Dermis microvascular lymphatic vessel endothelial cell (primary cell): ENCODE data around the gene TCN2. TPM values are rescaled to one million over a fixed set of nuclear protein-coding genes. Genes with fewer than 3 reads are reported as not detected.
A peak's percentile ranks its signal among the peaks of the same experiment; 100 is the strongest.
"Not testable (repeated sequence)": the region's sequence is repeated elsewhere in the genome, so short reads cannot be mapped to it uniquely, and the experiment has no call there.

Experiments used
- DNase-seq, 2 donors: peaks; one replicate each; pipeline versions ENCODE4 v3.0.0 to v3.0.0-alpha.2; 2010; ENCODE audit warnings: low read depth in 2 of 2
- total RNA-seq: library from RNA; depleted of rRNA; stranded (reverse); fragments of >200 nt; gene quantifications from 2 replicates; pipeline ENCODE4 v1.2.1, GENCODE V29; 2014

Gene TCN2
- total RNA-seq, 1 donor from 2014 or later, result 29.5 TPM

- DNase-seq, result no peak
Measured at GRCh38 chr22:30643055-30643875, 36.3 kb downstream of the TCN2 start.

GRCh38 chr22:30646518-30647160, 39.7 kb downstream of the TCN2 start:
- DNase-seq, result no peak

GRCh38 chr22:30647536-30647935, 40.6 kb downstream of the TCN2 start:
- no peak for DNase-seq

GRCh38 chr22:30648825-30649224, 41.9 kb downstream of the TCN2 start:
- no peak for DNase-seq

GRCh38 chr22:30649430-30650007, 42.5 kb downstream of the TCN2 start:
- DNase-seq, result peak; percentile 50 to 93

GRCh38 chr22:30650508-30651116, 43.6 kb downstream of the TCN2 start:
- DNase-seq, result peak in 1 of 2 donors; percentile 41

GRCh38 chr22:30652852-30653251, 45.9 kb downstream of the TCN2 start:
- DNase-seq, result no peak

GRCh38 chr22:30654361-30654760, 47.4 kb downstream of the TCN2 start:
- DNase-seq, result no peak

- DNase-seq, result no peak
Measured at GRCh38 chr22:30655532-30655931, 48.6 kb downstream of the TCN2 start.

- DNase-seq, result no peak
Measured at GRCh38 chr22:30662040-30662439, 55.1 kb downstream of the TCN2 start.

GRCh38 chr22:30664798-30665197, 57.8 kb downstream of the TCN2 start:
- DNase-seq, result no peak

- no peak for DNase-seq
Measured at GRCh38 chr22:30665266-30665665, 58.3 kb downstream of the TCN2 start.

GRCh38 chr22:30665786-30666185, 58.8 kb downstream of the TCN2 start:
- no peak for DNase-seq

- DNase-seq, result peak in 1 of 2 donors; percentile 15
Measured at GRCh38 chr22:30667107-30667493, 60.1 kb downstream of the TCN2 start.

GRCh38 chr22:30667494-30668385, 60.8 kb downstream of the TCN2 start, which contains the start of gene DUSP18:
TSS of gene DUSP18 (minus strand) at chr22:30667875. CDS start at chr22:30664003, 3,872 bp downstream.
- DNase-seq, result peak; percentile 73 to 92

- DNase-seq, result no peak
Measured at GRCh38 chr22:30668386-30668710, 61.4 kb downstream of the TCN2 start.

- DNase-seq, result no peak
Measured at GRCh38 chr22:30671071-30671470, 64.1 kb downstream of the TCN2 start.

GRCh38 chr22:30673136-30673535, 66.2 kb downstream of the TCN2 start:
- DNase-seq, result no peak

- no peak for DNase-seq
Measured at GRCh38 chr22:30674482-30674881, 67.5 kb downstream of the TCN2 start.

GRCh38 chr22:30675436-30675835, 68.5 kb downstream of the TCN2 start:
- no peak for DNase-seq

- not testable (repeated sequence) for DNase-seq
Measured at GRCh38 chr22:30676565-30676964, 69.6 kb downstream of the TCN2 start.
